Lung (tissue), 12 donors: ENCODE measurements around the gene FAIM2. TPM values are rescaled to one million over a fixed set of nuclear protein-coding genes. Genes with fewer than 3 reads are reported as not detected.

Source experiments
- ATAC-seq: fragments of 200-7000 bp; cut with Tn5 transposase; one replicate; pipeline ENCODE4 v1.9.1; 2020; ENCODE audit warnings: moderate number of reproducible peaks; ENCODE audit not compliant: insufficient read depth, low FRiP score
- DNase-seq, 3 donors: peaks; one replicate each; pipeline ENCODE4 v3.0.0-alpha.2; 2013 to 2017
- H3K27ac ChIP-seq, 2 donors: one replicate each; pipeline ENCODE4 v1.5.1; 2013; ENCODE audit warnings: mild to moderate bottlenecking in 2 of 2, moderate library complexity in 2 of 2, control low read depth in 1 of 2, inconsistent platforms in 1 of 2, low read depth in 1 of 2, low read length in 1 of 2
- H3K27me3 ChIP-seq, 3 donors: one replicate each; pipeline ENCODE4 v1.5.1; 2013; ENCODE audit warnings: low read length in 2 of 3; ENCODE audit not compliant: control insufficient read depth in 3 of 3, insufficient read depth in 3 of 3
- H3K36me3 ChIP-seq, 4 donors: one replicate each; pipeline ENCODE4 v1.5.1; 2013; ENCODE audit warnings: low read length in 4 of 4, mild to moderate bottlenecking in 1 of 4, moderate library complexity in 1 of 4; ENCODE audit not compliant: control insufficient read depth in 4 of 4, insufficient read depth in 4 of 4
- H3K4me1 ChIP-seq, 5 donors: one replicate each; pipeline ENCODE4 v1.5.1; 2013; ENCODE audit warnings: low read length in 5 of 5, mild to moderate bottlenecking in 2 of 5, moderate library complexity in 1 of 5; ENCODE audit not compliant: control insufficient read depth in 5 of 5, insufficient read depth in 5 of 5
- H3K4me3 ChIP-seq: one replicate; pipeline ENCODE4 v1.5.1; 2013; ENCODE audit warnings: mild to moderate bottlenecking, control low read depth, moderate library complexity
- H3K9ac ChIP-seq, 2 donors: one replicate each; pipeline ENCODE4 v1.5.1; 2013; ENCODE audit warnings: low read length in 2 of 2, control low read depth in 1 of 2; ENCODE audit not compliant: insufficient read depth in 1 of 2
- H3K9me3 ChIP-seq, 4 donors: one replicate each; pipeline ENCODE4 v1.5.1; 2013; ENCODE audit warnings: low read length in 3 of 4, mild to moderate bottlenecking in 1 of 4, moderate library complexity in 1 of 4; ENCODE audit not compliant: control insufficient read depth in 4 of 4, insufficient read depth in 3 of 4
- CTCF ChIP-seq: IDR thresholded peaks from 2 replicates; pipeline ENCODE4 v1.5.1; 2012; ENCODE audit warnings: mild to moderate bottlenecking; ENCODE audit errors: control extremely low read depth, extremely low read depth
- whole genome bisulfite sequencing, 2 donors: extraction: QIAGEN DNeasy Blood & Tissue Kit; methylation state at CpG; one replicate each; pipeline ENCODE4 v1.1.7; 2013; 5-methylcytosine and 5-hydroxymethylcytosine counted together
- polyA plus RNA-seq, 2 donors: library from polyadenylated mRNA; stranded (reverse); fragments of 200-250 nt; gene quantifications; one replicate each; pipeline ENCODE4 v1.2.1, GENCODE V29; 2013
- total RNA-seq, 2 donors: library from RNA; depleted of rRNA in 1 of 2; stranded (reverse); fragments of >200 nt in 1 of 2; gene quantifications; one replicate each; pipeline ENCODE4 v1.2.1, GENCODE V29; 2014 to 2021
- donor health status: control.
- donor health status: control.
- donor health status: Bipolar disorder and iron deficiency.
- donor health status: healthy.
- donor health status: DM: yes; HTN: yes; CAD: no.

The FAIM2 gene
- total and polyA plus RNA-seq, 4 donors, result 0.46 to 1.4 (median 0.55) TPM

GRCh38 chr12:49942512-49942893 is 38.8 kb upstream of the FAIM2 start:
- H3K4me1 ChIP-seq, result peaks cover 0 to 17% (median 0%) of the 10 kb centered on the region in 5 donors
- DNase-seq (no peak), ATAC-seq (no peak)
- H3K27ac ChIP-seq, result no peak overlapping the region
- 92 to 97% methylated on average over 3 of the region's 3 CpGs for WGBS, 2 donors
- H3K9me3 ChIP-seq, result no peaks in the 10 kb centered on the region
- H3K27me3 ChIP-seq, result peaks cover 0 to 6% (median 0%) of the 10 kb centered on the region in 3 donors
- H3K9ac ChIP-seq, result no peak overlapping the region
- H3K4me3 ChIP-seq, result no peak overlapping the region
- no peak for TF ChIP-seq CTCF
- H3K36me3 ChIP-seq, result no peaks in the 10 kb centered on the region

GRCh38 chr12:49941556-49942511 is 38.1 kb upstream of the FAIM2 start:
- no peak for TF ChIP-seq CTCF
- Histone ChIP-seq H3K4me1 (peaks cover 0 to 17% (median 0%) of the 10 kb centered on the region in 5 donors), H3K9me3 (no peaks in the 10 kb centered on the region), H3K4me3 (no peak overlapping the region), H3K27me3 (peaks cover 0 to 6% (median 0%) of the 10 kb centered on the region in 3 donors), H3K36me3 (no peaks in the 10 kb centered on the region), H3K27ac (no peak overlapping the region), H3K9ac (no peak overlapping the region)
- DNase-seq (no peak), ATAC-seq (no peak)
- 84 to 85% methylated on average over 13 of the region's 13 CpGs for WGBS, 2 donors

GRCh38 chr12:49939707-49940106 is 36.0 kb upstream of the FAIM2 start:
- ATAC-seq (no peak), DNase-seq (no peak)
- WGBS, 2 donors, result 89 to 92% methylated on average over 1 of the region's 1 CpG
- Histone ChIP-seq H3K36me3 (no peaks in the 10 kb centered on the region), H3K27ac (no peak overlapping the region), H3K4me3 (no peak overlapping the region), H3K9me3 (no peaks in the 10 kb centered on the region), H3K9ac (no peak overlapping the region), H3K4me1 (peaks cover 0 to 10% (median 0%) of the 10 kb centered on the region in 5 donors), H3K27me3 (peaks cover 0 to 3% (median 0%) of the 10 kb centered on the region in 3 donors)
- TF ChIP-seq CTCF, result no peak
